GM12875 (cell line): ENCODE measurements around the gene BTF3L4.

Experiments
- H3K4me3 ChIP-seq: one replicate; pipeline ENCODE4 v1.5.1; 2011; ENCODE audit warnings: low read depth, low read length, control low read depth
- CTCF ChIP-seq: IDR thresholded peaks from 2 replicates; pipeline ENCODE4 v1.5.1; 2011; ENCODE audit warnings: low read depth, mild to moderate bottlenecking, control low read depth, inconsistent platforms, low read length, moderate library complexity, borderline replicate concordance; ENCODE audit not compliant: insufficient read depth

The BTF3L4 gene

GRCh38 chr1:52032124-52032784, 23.8 kb upstream of the BTF3L4 start:
- H3K4me3 ChIP-seq = peak overlapping the region; percentile 70
- no peak for TF ChIP-seq CTCF

- peak overlapping the region; percentile 70 for H3K4me3 ChIP-seq
- TF ChIP-seq CTCF = no peak
These were observed 23.3 kb upstream of the BTF3L4 start for GRCh38 chr1:52032785-52033131.

- H3K4me3 ChIP-seq = peak within 1 kb of the TSS; percentile 70
- TF ChIP-seq CTCF = no peak
These were observed 22.7 kb upstream of the BTF3L4 start, which contains the start of gene KTI12 for GRCh38 chr1:52033190-52034049. KTI12 (minus strand) TSS chr1:52033810; CDS start chr1:52033761, 49 bp downstream.

- no peak overlapping the region for H3K4me3 ChIP-seq
- TF ChIP-seq CTCF = no peak
These were observed 22.1 kb upstream of the BTF3L4 start for GRCh38 chr1:52034050-52034384.

- TF ChIP-seq CTCF = no peak
- H3K4me3 ChIP-seq = no peak overlapping the region
These were observed 18.7 kb upstream of the BTF3L4 start for GRCh38 chr1:52037402-52037814.

GRCh38 chr1:52037909-52038308, 18.2 kb upstream of the BTF3L4 start:
- H3K4me3 ChIP-seq = no peak overlapping the region
- TF ChIP-seq CTCF = no peak
